Gastroesophageal sphincter (tissue), 3 donors: ENCODE data around the gene TMEM184A.

Experiments
- CTCF ChIP-seq, 4 experiments: fragments of 200-600 bp in 2 of 4; fragments of 450-650 bp in 2 of 4; sonication (generic) in 1 of 4; IDR thresholded peaks; one replicate each; pipeline ENCODE4 v1.5.1; 2017 to 2019; ENCODE audit warnings: antibody characterized with exemption in 4 of 4, mild to moderate bottlenecking in 2 of 4, moderate library complexity in 2 of 4
- POLR2A ChIP-seq, 2 donors: fragments of 450-650 bp; IDR thresholded peaks; one replicate each; pipeline ENCODE4 v1.6.1; 2017; ENCODE audit warnings: antibody characterized with exemption in 2 of 2, mild to moderate bottlenecking in 2 of 2, moderate library complexity in 1 of 2

DNA sequence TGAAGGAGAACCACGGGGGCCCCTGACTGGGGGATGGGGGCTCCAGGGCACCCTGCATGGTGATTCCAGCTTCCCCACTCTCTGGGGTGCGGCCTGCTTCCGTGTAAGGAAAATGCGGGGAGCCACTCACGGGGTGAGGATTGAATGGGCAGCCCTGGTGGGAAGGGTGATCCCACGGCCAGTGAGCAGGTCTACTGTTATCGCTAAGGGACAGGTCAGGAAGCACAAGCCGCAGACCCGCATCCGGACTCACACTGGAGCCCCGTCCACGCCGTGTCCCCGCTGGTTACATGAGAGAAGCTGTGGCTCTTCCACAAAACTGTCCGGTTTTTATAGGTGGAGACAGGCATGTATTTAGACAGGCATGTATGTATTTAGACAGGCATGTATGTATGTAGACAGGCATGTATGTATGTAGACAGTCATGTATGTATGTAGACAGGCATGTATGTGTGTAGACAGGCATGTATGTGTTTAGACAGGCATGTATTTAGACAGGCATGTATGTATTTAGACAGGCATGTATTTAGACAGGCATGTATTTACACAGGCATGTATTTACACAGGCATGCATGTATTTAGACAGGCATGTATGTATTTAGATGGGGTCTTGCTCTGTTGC is 8.1 kb upstream of the TMEM184A start:
- TF ChIP-seq CTCF (IDR thresholded peaks at IDR 0.05): no peak
- TF ChIP-seq POLR2A (IDR thresholded peaks at IDR 0.05): no peak
